SK-N-SH treated with all-trans-retinoic acid at 6 μM for 48 hours (cell line): ENCODE data around the gene GDF7.

Source experiments
- OSR1 ChIP-seq: fragments of 250-450 bp; sonication (Bioruptor Pico); IDR thresholded peaks from 2 replicates; pipeline ENCODE4 v1.8.0; 2022; ENCODE audit warnings: moderate library complexity, mild to moderate bottlenecking, inconsistent platforms
- PPARA ChIP-seq: fragments of 250-450 bp; sonication (Bioruptor Pico); IDR thresholded peaks from 2 replicates; pipeline ENCODE4 v1.5.0; 2020; ENCODE audit warnings: mild to moderate bottlenecking, borderline replicate concordance
- TF ChIP-seq, protein P1 (sequence below): fragments of 250-450 bp; sonication (Bioruptor Pico); IDR thresholded peaks from 2 replicates; pipeline ENCODE4 v1.5.1; 2021; ENCODE audit warnings: mild to moderate bottlenecking, moderate library complexity
- TF ChIP-seq, protein P2 (sequence below): fragments of 250-450 bp; sonication (Bioruptor Pico); IDR thresholded peaks from 2 replicates; pipeline ENCODE4 v1.8.0; 2021; ENCODE audit warnings: low read depth, mild to moderate bottlenecking, moderate library complexity, borderline replicate concordance
- TF ChIP-seq, protein P3 (sequence below): fragments of 250-450 bp; sonication (Bioruptor Pico); IDR thresholded peaks from 2 replicates; pipeline ENCODE4 v1.5.1; 2020; ENCODE audit warnings: low read depth, mild to moderate bottlenecking, moderate library complexity

DNA sequence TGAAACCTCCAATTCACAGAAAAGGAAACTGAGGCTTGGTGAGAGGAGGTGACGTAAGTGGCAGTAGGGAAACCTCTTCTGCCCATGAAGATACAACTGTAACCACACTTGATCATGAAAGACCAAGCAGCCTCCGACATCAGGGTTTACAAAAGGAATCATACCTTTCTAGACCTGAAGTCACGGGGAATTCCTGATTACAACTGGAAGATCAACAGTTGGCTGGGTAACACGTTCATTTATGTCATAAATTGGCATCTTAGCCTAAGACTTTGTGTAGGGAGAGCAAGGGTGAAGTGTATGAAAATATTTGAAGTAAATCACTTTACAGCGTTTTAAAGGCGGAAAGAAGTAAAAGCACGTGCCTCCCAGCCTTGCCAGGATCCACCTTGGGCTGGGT, 17.0 kb upstream of the GDF7 start:
- no peak for TF ChIP-seq OSR1 (CRISPR knock-in tag)
- TF ChIP-seq, protein P1, sequence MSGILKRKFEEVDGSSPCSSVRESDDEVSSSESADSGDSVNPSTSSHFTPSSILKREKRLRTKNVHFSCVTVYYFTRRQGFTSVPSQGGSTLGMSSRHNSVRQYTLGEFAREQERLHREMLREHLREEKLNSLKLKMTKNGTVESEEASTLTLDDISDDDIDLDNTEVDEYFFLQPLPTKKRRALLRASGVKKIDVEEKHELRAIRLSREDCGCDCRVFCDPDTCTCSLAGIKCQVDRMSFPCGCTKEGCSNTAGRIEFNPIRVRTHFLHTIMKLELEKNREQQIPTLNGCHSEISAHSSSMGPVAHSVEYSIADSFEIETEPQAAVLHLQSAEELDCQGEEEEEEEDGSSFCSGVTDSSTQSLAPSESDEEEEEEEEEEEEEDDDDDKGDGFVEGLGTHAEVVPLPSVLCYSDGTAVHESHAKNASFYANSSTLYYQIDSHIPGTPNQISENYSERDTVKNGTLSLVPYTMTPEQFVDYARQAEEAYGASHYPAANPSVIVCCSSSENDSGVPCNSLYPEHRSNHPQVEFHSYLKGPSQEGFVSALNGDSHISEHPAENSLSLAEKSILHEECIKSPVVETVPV (CRISPR knock-in tag): no peak
- TF ChIP-seq, protein P2, sequence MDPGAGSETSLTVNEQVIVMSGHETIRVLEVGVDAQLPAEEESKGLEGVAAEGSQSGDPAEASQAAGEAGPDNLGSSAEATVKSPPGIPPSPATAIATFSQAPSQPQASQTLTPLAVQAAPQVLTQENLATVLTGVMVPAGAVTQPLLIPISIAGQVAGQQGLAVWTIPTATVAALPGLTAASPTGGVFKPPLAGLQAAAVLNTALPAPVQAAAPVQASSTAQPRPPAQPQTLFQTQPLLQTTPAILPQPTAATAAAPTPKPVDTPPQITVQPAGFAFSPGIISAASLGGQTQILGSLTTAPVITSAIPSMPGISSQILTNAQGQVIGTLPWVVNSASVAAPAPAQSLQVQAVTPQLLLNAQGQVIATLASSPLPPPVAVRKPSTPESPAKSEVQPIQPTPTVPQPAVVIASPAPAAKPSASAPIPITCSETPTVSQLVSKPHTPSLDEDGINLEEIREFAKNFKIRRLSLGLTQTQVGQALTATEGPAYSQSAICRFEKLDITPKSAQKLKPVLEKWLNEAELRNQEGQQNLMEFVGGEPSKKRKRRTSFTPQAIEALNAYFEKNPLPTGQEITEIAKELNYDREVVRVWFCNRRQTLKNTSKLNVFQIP: no peak
- TF ChIP-seq, protein P3, sequence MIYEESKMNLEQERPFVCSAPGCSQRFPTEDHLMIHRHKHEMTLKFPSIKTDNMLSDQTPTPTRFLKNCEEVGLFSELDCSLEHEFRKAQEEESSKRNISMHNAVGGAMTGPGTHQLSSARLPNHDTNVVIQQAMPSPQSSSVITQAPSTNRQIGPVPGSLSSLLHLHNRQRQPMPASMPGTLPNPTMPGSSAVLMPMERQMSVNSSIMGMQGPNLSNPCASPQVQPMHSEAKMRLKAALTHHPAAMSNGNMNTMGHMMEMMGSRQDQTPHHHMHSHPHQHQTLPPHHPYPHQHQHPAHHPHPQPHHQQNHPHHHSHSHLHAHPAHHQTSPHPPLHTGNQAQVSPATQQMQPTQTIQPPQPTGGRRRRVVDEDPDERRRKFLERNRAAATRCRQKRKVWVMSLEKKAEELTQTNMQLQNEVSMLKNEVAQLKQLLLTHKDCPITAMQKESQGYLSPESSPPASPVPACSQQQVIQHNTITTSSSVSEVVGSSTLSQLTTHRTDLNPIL (CRISPR knock-in tag): no peak
- no peak for TF ChIP-seq PPARA (CRISPR knock-in tag)
